ENCODE measurements around the gene JAG2. TPM values are rescaled to one million over a fixed set of nuclear protein-coding genes. Genes with fewer than 3 reads are reported as not detected.
A peak's percentile ranks its signal among the peaks of the same experiment; 100 is the strongest.

The JAG2 gene
- total RNA-seq, 3 donors from 2014 or later (not counting 1 experiment from before 2014, with no cell fraction given) = 3.5 to 6.6 (median 6.1) TPM

DNA sequence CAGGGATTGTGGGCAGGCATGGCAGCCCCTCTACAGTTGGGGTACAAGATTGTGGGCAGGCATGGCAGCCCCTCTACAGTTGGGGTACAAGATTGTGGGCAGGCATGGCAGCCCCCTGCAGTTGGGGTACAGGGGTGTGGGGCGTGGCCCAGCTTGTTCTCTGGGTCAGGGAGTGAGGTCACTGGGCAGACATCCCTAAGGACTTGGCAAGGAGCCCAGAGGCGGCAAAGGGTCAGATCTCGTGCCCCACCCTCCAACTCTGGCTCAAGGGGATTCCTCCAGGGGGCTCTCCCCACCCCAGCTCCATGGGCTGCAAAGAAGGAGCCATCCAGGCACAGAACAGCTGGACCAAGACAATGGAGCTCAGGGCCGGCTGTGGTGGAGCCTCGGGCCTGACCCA, 38.3 kb upstream of the JAG2 start:
- H3K27ac Mint-ChIP-seq = no peak overlapping the region
- intact Hi-C loops (cut with micrococcal nuclease) = loop anchor here (10.0 kb wide), 1 partner anchor 88 kb away; no protein-coding TSS in a partner anchor
- ATAC-seq (no peak), DNase-seq (no peak)
- H3K9me3 Mint-ChIP-seq = no peaks in the 10 kb centered on the region
- Histone ChIP-seq H3K36me3 (ENCODE audit: control insufficient read depth, insufficient read depth, low read length) (peaks cover 6% of the 10 kb centered on the region), H3K27me3 (ENCODE audit: control insufficient read depth, insufficient read depth, low read length) (no peaks in the 10 kb centered on the region), H3K9me3 (ENCODE audit: control insufficient read depth, insufficient read depth, low read length) (no peaks in the 10 kb centered on the region), H3K27ac (ENCODE audit: low read length) (no peak overlapping the region), H3K4me1 (ENCODE audit: control insufficient read depth, insufficient read depth, low read length) (peaks cover 23% of the 10 kb centered on the region), H3K4me3 (ENCODE audit: low read length) (no peak overlapping the region)
- H3K36me3 Mint-ChIP-seq = no peaks in the 10 kb centered on the region
- no peak overlapping the region for H3K4me3 Mint-ChIP-seq
- peaks cover 0 to 12% of the 10 kb centered on the region in 2 donors for H3K4me1 Mint-ChIP-seq
- TF ChIP-seq, protein P1, sequence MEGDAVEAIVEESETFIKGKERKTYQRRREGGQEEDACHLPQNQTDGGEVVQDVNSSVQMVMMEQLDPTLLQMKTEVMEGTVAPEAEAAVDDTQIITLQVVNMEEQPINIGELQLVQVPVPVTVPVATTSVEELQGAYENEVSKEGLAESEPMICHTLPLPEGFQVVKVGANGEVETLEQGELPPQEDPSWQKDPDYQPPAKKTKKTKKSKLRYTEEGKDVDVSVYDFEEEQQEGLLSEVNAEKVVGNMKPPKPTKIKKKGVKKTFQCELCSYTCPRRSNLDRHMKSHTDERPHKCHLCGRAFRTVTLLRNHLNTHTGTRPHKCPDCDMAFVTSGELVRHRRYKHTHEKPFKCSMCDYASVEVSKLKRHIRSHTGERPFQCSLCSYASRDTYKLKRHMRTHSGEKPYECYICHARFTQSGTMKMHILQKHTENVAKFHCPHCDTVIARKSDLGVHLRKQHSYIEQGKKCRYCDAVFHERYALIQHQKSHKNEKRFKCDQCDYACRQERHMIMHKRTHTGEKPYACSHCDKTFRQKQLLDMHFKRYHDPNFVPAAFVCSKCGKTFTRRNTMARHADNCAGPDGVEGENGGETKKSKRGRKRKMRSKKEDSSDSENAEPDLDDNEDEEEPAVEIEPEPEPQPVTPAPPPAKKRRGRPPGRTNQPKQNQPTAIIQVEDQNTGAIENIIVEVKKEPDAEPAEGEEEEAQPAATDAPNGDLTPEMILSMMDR (IDR thresholded peaks at IDR 0.05) = no peak
- H3K27me3 Mint-ChIP-seq (ENCODE audit: low read depth in 2 of 2) = peaks cover 0 to 2% of the 10 kb centered on the region in 2 donors
- 85% methylated on average over 5 of the region's 5 CpGs for WGBS (ENCODE audit: insufficient coverage)

DNA sequence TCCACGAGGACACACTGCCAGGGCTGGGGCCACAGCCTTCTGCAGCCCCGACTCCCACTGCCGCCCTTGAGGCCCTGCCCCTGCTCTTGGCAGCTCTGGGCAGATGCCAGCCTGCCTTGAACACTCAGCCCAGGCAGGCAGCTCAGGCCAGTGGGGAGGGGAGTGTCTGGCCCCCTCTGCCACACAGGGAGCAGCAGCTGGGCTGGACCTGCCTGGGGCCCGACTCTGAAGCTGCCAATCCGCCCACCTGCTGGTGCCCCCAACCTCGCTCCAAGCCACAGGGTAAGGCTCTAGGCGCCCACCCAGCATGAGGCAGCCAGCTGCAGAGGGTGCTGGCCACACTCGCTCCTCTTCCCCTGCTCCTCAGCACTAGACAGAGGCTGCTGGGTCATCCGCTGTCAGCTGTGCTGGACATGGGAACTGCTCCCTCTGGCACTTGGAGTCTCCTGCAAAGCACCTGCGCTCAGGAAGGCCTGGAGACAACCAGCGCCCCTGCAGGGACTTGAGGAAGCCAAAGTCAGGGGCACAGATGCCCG, 37.2 kb upstream of the JAG2 start:
- Histone ChIP-seq H3K27ac (ENCODE audit: low read length) (no peak overlapping the region), H3K9me3 (ENCODE audit: control insufficient read depth, insufficient read depth, low read length) (no peaks in the 10 kb centered on the region), H3K36me3 (ENCODE audit: control insufficient read depth, insufficient read depth, low read length) (peaks cover 6% of the 10 kb centered on the region), H3K27me3 (ENCODE audit: control insufficient read depth, insufficient read depth, low read length) (peaks cover 2% of the 10 kb centered on the region), H3K4me1 (ENCODE audit: control insufficient read depth, insufficient read depth, low read length) (peaks cover 33% of the 10 kb centered on the region), H3K4me3 (ENCODE audit: low read length) (no peak overlapping the region)
- ATAC-seq (no peak), DNase-seq (no peak)
- Mint-ChIP-seq H3K9me3 (no peaks in the 10 kb centered on the region), H3K27me3 (ENCODE audit: low read depth in 2 of 2) (peaks cover 0 to 8% of the 10 kb centered on the region in 2 donors), H3K27ac (no peak overlapping the region), H3K36me3 (no peaks in the 10 kb centered on the region), H3K4me1 (peaks cover 0 to 15% of the 10 kb centered on the region in 2 donors), H3K4me3 (no peak overlapping the region)
- intact Hi-C loops (cut with micrococcal nuclease) = loop anchor here (10.0 kb wide), 1 partner anchor 89 kb away; no protein-coding TSS in a partner anchor
- 52% methylated on average over 12 of the region's 12 CpGs for WGBS (ENCODE audit: insufficient coverage)
- TF ChIP-seq, protein P1 (IDR thresholded peaks at IDR 0.05) = no peak

DNA sequence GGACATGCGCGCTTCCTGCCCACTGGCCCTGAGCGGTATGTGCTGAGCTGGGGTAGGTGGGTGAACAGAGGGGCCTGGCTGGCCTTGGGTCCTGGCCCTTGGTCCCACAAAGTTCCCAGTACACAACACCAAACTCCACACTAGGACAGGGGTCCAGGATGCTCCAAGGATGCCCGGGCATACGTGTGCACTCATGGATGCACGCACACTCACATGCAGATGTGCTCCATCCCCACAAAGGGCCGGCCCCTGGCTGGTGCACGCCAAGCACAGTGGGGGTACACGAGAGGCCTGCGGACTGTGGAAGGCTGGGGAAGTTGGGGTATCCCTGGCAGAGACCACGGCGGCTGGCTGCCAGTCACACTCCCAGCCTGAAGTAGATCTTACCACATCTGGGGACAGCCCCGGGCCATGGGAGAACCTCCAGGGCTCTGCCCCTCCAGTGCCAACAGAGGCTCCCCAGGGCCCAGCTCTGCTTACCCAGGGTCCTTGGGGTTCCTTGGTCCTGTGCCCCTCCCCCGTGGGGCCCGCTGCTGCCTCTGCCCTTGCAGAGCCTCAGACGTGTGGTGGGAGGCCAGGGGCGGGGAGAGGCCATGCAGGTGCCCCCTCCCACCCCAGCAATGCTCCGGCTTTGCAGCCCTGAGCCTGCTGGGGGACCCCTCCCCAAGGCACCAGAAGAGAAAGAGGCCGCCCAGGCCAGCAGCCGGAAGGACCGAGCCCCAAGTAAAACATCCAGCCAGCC, 36.5 kb upstream of the JAG2 start:
- Histone ChIP-seq H3K27me3 (ENCODE audit: control insufficient read depth, insufficient read depth, low read length) (peaks cover 2% of the 10 kb centered on the region), H3K4me3 (ENCODE audit: low read length) (no peak overlapping the region), H3K36me3 (ENCODE audit: control insufficient read depth, insufficient read depth, low read length) (peaks cover 4% of the 10 kb centered on the region), H3K9me3 (ENCODE audit: control insufficient read depth, insufficient read depth, low read length) (no peaks in the 10 kb centered on the region), H3K4me1 (ENCODE audit: control insufficient read depth, insufficient read depth, low read length) (peaks cover 33% of the 10 kb centered on the region), H3K27ac (ENCODE audit: low read length) (no peak overlapping the region)
- DNase-seq (peak in 1 of 2 donors; percentile 10), ATAC-seq (no peak)
- Mint-ChIP-seq H3K27me3 (ENCODE audit: low read depth in 2 of 2) (peaks cover 0 to 15% of the 10 kb centered on the region in 2 donors), H3K36me3 (no peaks in the 10 kb centered on the region), H3K9me3 (no peaks in the 10 kb centered on the region), H3K4me1 (peaks cover 0 to 15% of the 10 kb centered on the region in 2 donors), H3K27ac (no peak overlapping the region), H3K4me3 (no peak overlapping the region)
- TF ChIP-seq, protein P1 (IDR thresholded peaks at IDR 0.05) = no peak
- intact Hi-C loops (cut with micrococcal nuclease) = loop anchor here (10.0 kb wide), 1 partner anchor 90 kb away; no protein-coding TSS in a partner anchor
- 57% methylated on average over 20 of the region's 21 CpGs for whole genome bisulfite sequencing (ENCODE audit: insufficient coverage)

All from natural killer cell (primary cell).